ENCODE measurements around the gene GRM3. TPM values are rescaled to one million over a fixed set of nuclear protein-coding genes. Genes with fewer than 3 reads are reported as not detected.
A peak's percentile ranks its signal among the peaks of the same experiment; 100 is the strongest.

The GRM3 gene
- total RNA-seq, 1 experiment from 2014 or later = not detected

GRCh38 chr7:86786376-86786775 lies 142.7 kb downstream of the GRM3 start:
- DNase-seq (ENCODE audit: low spot score) = no peak

- DNase-seq (ENCODE audit: low spot score) = no peak
Observed at GRCh38 chr7:86788948-86789347, 145.2 kb downstream of the GRM3 start.

- no peak for DNase-seq (ENCODE audit: low spot score)
Observed at GRCh38 chr7:86790383-86790782, 146.7 kb downstream of the GRM3 start.

GRCh38 chr7:86792260-86792659 lies 148.6 kb downstream of the GRM3 start:
- DNase-seq (ENCODE audit: low spot score) = no peak

- DNase-seq (ENCODE audit: low spot score) = no peak
Observed at GRCh38 chr7:86793136-86793535, 149.4 kb downstream of the GRM3 start.

GRCh38 chr7:86814661-86815379 lies 171.1 kb downstream of the GRM3 start:
- DNase-seq (ENCODE audit: low spot score) = peak; percentile 53

- DNase-seq (ENCODE audit: low spot score) = no peak
Observed at GRCh38 chr7:86815556-86815955, 171.8 kb downstream of the GRM3 start.

- no peak for DNase-seq (ENCODE audit: low spot score)
Observed at GRCh38 chr7:86818903-86819302, 175.2 kb downstream of the GRM3 start.

- no peak for DNase-seq (ENCODE audit: low spot score)
Observed at GRCh38 chr7:86823769-86824168, 180.1 kb downstream of the GRM3 start.

GRCh38 chr7:86825264-86825663 lies 181.6 kb downstream of the GRM3 start:
- no peak for DNase-seq (ENCODE audit: low spot score)

- DNase-seq (ENCODE audit: low spot score) = no peak
Observed at GRCh38 chr7:86826948-86827347, 183.2 kb downstream of the GRM3 start.

- no peak for DNase-seq (ENCODE audit: low spot score)
Observed at GRCh38 chr7:86833360-86833759, 189.7 kb downstream of the GRM3 start.

GRCh38 chr7:86837235-86837634 lies 193.5 kb downstream of the GRM3 start:
- no peak for DNase-seq (ENCODE audit: low spot score)

GRCh38 chr7:86844608-86845007 lies 200.9 kb downstream of the GRM3 start:
- DNase-seq (ENCODE audit: low spot score) = no peak

GRCh38 chr7:86846494-86847190 lies 202.9 kb downstream of the GRM3 start:
- DNase-seq (ENCODE audit: low spot score) = no peak

- no peak for DNase-seq (ENCODE audit: low spot score)
Observed at GRCh38 chr7:86848226-86848625, 204.5 kb downstream of the GRM3 start.

GRCh38 chr7:86851566-86851965 lies 207.9 kb downstream of the GRM3 start:
- DNase-seq (ENCODE audit: low spot score) = no peak

- no peak for DNase-seq (ENCODE audit: low spot score)
Observed at GRCh38 chr7:86863452-86863851, 219.7 kb downstream of the GRM3 start.

- no peak for DNase-seq (ENCODE audit: low spot score)
Observed at GRCh38 chr7:86867163-86867762, 223.6 kb downstream of the GRM3 start.

GRCh38 chr7:86876146-86876545 lies 232.4 kb downstream of the GRM3 start:
- no peak for DNase-seq (ENCODE audit: low spot score)

- DNase-seq (ENCODE audit: low spot score) = no peak
Observed at GRCh38 chr7:86884152-86884551, 240.4 kb downstream of the GRM3 start.

- no peak for DNase-seq (ENCODE audit: low spot score)
Observed at GRCh38 chr7:86889501-86889900, 245.8 kb downstream of the GRM3 start.

GRCh38 chr7:86898171-86898570 lies 254.5 kb downstream of the GRM3 start:
- DNase-seq (ENCODE audit: low spot score) = no peak

Data from H4 (cell line).